ENCODE results near the gene SPC25.

- TF ChIP-seq SMAD4 (CRISPR knock-in tag; IDR thresholded peaks at IDR 0.05) (no peak), CTCF (IDR thresholded peaks at IDR 0.05) (no peak), ARID4B (CRISPR knock-in tag; IDR thresholded peaks at IDR 0.05; ENCODE audit: borderline replicate concordance) (no peak), NR2C2 (CRISPR knock-in tag; IDR thresholded peaks at IDR 0.05) (no peak), E2F4 (CRISPR knock-in tag; IDR thresholded peaks at IDR 0.05; ENCODE audit: borderline replicate concordance, low read depth) (no peak), MYBL2 (CRISPR knock-in tag; IDR thresholded peaks at IDR 0.05) (no peak), FOXJ3 (CRISPR knock-in tag; IDR thresholded peaks at IDR 0.05; ENCODE audit: borderline replicate concordance) (no peak), IRF1 (CRISPR knock-in tag; IDR thresholded peaks at IDR 0.05) (no peak), CREB1 (CRISPR knock-in tag; IDR thresholded peaks at IDR 0.05) (no peak), SMAD3 (CRISPR knock-in tag; IDR thresholded peaks at IDR 0.05; ENCODE audit: borderline replicate concordance) (no peak), ZNF423 (CRISPR knock-in tag; IDR thresholded peaks at IDR 0.05) (no peak)
These were observed 45.8 kb upstream of the SPC25 start for GRCh38 chr2:168935810-168936581.
